Natural killer cell (primary cell): ENCODE measurements around the gene RTKN2. TPM values are rescaled to one million over a fixed set of nuclear protein-coding genes. Genes with fewer than 3 reads are reported as not detected.

Source experiments
- ATAC-seq, 3 donors: fragments of 150-1000 bp in 2 of 3; fragments of 200-7000 bp in 1 of 3; cut with Tn5 transposase; 1 replicate in 1 of 3; 2 replicates in 2 of 3; pipeline ENCODE4 v1.10.0; 2021; ENCODE audit warnings: mild to moderate bottlenecking in 2 of 3, moderate library complexity in 2 of 3
- DNase-seq, 2 donors: peaks; one replicate each; pipeline versions ENCODE4 v3.0.0 to v3.0.0-alpha.2; 2013 to 2021; ENCODE audit warnings: mixed read lengths in 1 of 2
- H3K27ac ChIP-seq: one replicate; pipeline ENCODE4 v1.5.1; 2013; ENCODE audit warnings: mild to moderate bottlenecking, low read length
- H3K27me3 ChIP-seq: one replicate; pipeline ENCODE4 v1.6.1; 2013; ENCODE audit warnings: low read length; ENCODE audit not compliant: control insufficient read depth, insufficient read depth
- H3K36me3 ChIP-seq: one replicate; pipeline ENCODE4 v1.6.1; 2013; ENCODE audit warnings: low read length; ENCODE audit not compliant: control insufficient read depth, insufficient read depth
- H3K4me1 ChIP-seq: one replicate; pipeline ENCODE4 v1.6.1; 2013; ENCODE audit warnings: low read length; ENCODE audit not compliant: control insufficient read depth, insufficient read depth
- H3K4me3 ChIP-seq: one replicate; pipeline ENCODE4 v1.5.1; 2013; ENCODE audit warnings: low read length
- H3K9me3 ChIP-seq: one replicate; pipeline ENCODE4 v1.6.1; 2013; ENCODE audit warnings: low read length; ENCODE audit not compliant: control insufficient read depth, insufficient read depth
- H3K27ac Mint-ChIP-seq, 2 donors: one replicate each; pipeline ENCODE4 v1.8.0; 2022; ENCODE audit warnings: mild to moderate bottlenecking in 2 of 2, mixed read lengths in 2 of 2, moderate library complexity in 1 of 2
- H3K27me3 Mint-ChIP-seq, 2 donors: one replicate each; pipeline ENCODE4 v1.8.0; 2022; ENCODE audit warnings: low read depth in 2 of 2, mixed read lengths in 2 of 2
- H3K36me3 Mint-ChIP-seq: one replicate; pipeline ENCODE4 v1.8.0; 2022; ENCODE audit warnings: mixed read lengths
- H3K4me1 Mint-ChIP-seq, 2 donors: one replicate each; pipeline ENCODE4 v1.8.0; 2022; ENCODE audit warnings: mixed read lengths in 2 of 2
- H3K4me3 Mint-ChIP-seq: one replicate; pipeline ENCODE4 v1.8.0; 2022; ENCODE audit warnings: mild to moderate bottlenecking, moderate library complexity, mixed read lengths
- H3K9me3 Mint-ChIP-seq, 2 donors: one replicate each; pipeline ENCODE4 v1.8.0; 2022; ENCODE audit warnings: mixed read lengths in 2 of 2
- WGBS: methylation state at CpG from one replicate; pipeline ENCODE4 v1.1.7; 2013; ENCODE audit warnings: missing lambda C conversion rate; ENCODE audit not compliant: insufficient coverage; 5-methylcytosine and 5-hydroxymethylcytosine counted together
- intact Hi-C: fragments of 100-400 bp; cut with micrococcal nuclease; formaldehyde crosslinking; loops from one replicate; pipeline ENCODE4 v1.14.2; 2022
- total RNA-seq, 4 donors: library from RNA; stranded (reverse); fragments of 120-200 nt in 1 of 4; gene quantifications; one replicate each; pipeline versions ENCODE4 v1.2.3 to v1.2.4, GENCODE V29; 2013 to 2022
- TF ChIP-seq, protein P1 (sequence below): fragments of 200-600 bp; IDR thresholded peaks from one replicate; pipeline ENCODE4 v1.8.0; 2022; ENCODE audit warnings: antibody characterized with exemption

RTKN2 gene
- total RNA-seq, 3 donors from 2014 or later (not counting 1 experiment from before 2014, with no cell fraction given) = 0.31 to 0.61 (median 0.33) TPM

DNA sequence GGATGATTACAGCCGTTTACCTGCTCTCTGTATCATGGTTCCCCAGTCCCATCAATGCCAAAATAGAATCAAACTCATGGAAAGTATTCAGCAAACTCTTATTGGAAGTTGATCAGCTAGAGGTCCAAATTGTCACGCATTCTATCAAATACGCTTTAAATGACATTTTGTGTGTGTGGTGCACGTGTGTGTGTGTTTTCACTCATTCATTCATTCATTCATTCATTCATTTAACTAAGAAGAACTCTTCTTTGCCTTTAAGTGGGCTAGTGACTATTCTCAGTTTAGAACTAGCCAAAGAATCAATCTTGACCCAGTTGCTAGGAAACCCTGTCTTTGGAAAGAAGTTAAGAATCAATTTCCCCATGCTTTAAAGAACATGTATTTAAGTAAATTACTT is 102.8 kb downstream of the RTKN2 start:
- no peaks in the 10 kb centered on the region for H3K9me3 ChIP-seq
- TF ChIP-seq, protein P1, sequence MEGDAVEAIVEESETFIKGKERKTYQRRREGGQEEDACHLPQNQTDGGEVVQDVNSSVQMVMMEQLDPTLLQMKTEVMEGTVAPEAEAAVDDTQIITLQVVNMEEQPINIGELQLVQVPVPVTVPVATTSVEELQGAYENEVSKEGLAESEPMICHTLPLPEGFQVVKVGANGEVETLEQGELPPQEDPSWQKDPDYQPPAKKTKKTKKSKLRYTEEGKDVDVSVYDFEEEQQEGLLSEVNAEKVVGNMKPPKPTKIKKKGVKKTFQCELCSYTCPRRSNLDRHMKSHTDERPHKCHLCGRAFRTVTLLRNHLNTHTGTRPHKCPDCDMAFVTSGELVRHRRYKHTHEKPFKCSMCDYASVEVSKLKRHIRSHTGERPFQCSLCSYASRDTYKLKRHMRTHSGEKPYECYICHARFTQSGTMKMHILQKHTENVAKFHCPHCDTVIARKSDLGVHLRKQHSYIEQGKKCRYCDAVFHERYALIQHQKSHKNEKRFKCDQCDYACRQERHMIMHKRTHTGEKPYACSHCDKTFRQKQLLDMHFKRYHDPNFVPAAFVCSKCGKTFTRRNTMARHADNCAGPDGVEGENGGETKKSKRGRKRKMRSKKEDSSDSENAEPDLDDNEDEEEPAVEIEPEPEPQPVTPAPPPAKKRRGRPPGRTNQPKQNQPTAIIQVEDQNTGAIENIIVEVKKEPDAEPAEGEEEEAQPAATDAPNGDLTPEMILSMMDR = no peak
- intact Hi-C loops = no loop called here
- no peak for DNase-seq
- ATAC-seq = no peak
- no peak overlapping the region for H3K4me3 ChIP-seq
- no peaks in the 10 kb centered on the region for H3K27me3 Mint-ChIP-seq
- H3K4me3 Mint-ChIP-seq = no peak overlapping the region
- 100% methylated on average over 1 of the region's 4 CpGs for WGBS
- no peaks in the 10 kb centered on the region for H3K27me3 ChIP-seq
- no peaks in the 10 kb centered on the region for H3K36me3 Mint-ChIP-seq
- no peaks in the 10 kb centered on the region for H3K36me3 ChIP-seq
- no peak overlapping the region for H3K27ac ChIP-seq
- no peaks in the 10 kb centered on the region for H3K9me3 Mint-ChIP-seq
- H3K4me1 ChIP-seq = no peaks in the 10 kb centered on the region
- H3K4me1 Mint-ChIP-seq = no peaks in the 10 kb centered on the region
- H3K27ac Mint-ChIP-seq = no peak overlapping the region

DNA sequence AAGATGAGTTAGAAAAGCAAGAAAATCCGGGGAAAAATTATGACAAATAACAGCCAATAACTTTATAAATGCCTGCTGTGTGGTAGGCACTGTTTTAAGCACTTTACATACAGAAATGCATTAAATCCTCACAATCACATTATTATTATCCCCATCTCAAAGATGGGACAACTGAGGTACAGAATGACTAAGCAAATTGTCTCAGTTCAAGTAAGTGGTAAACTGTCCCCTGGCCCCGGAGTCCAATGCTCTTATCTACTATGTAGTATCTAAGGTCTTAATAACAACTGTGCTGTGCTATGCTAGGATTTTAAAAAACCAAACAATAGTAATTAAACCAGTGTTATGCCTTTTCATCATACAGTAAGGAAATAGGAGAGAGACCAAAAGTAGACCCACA is 105.6 kb downstream of the RTKN2 start:
- Histone ChIP-seq H3K4me1 (no peaks in the 10 kb centered on the region), H3K27ac (no peak overlapping the region), H3K9me3 (no peaks in the 10 kb centered on the region), H3K36me3 (no peaks in the 10 kb centered on the region), H3K27me3 (no peaks in the 10 kb centered on the region), H3K4me3 (no peak overlapping the region)
- ATAC-seq (no peak), DNase-seq (no peak)
- H3K4me3 Mint-ChIP-seq = no peak overlapping the region
- no peaks in the 10 kb centered on the region for H3K4me1 Mint-ChIP-seq
- H3K27me3 Mint-ChIP-seq = no peaks in the 10 kb centered on the region
- TF ChIP-seq, protein P1 = no peak
- no peaks in the 10 kb centered on the region for H3K9me3 Mint-ChIP-seq
- intact Hi-C loops = no loop called here
- H3K27ac Mint-ChIP-seq = no peak overlapping the region
- WGBS = no CpG with 5 or more reads among the region's 2 CpGs
- no peaks in the 10 kb centered on the region for H3K36me3 Mint-ChIP-seq

DNA sequence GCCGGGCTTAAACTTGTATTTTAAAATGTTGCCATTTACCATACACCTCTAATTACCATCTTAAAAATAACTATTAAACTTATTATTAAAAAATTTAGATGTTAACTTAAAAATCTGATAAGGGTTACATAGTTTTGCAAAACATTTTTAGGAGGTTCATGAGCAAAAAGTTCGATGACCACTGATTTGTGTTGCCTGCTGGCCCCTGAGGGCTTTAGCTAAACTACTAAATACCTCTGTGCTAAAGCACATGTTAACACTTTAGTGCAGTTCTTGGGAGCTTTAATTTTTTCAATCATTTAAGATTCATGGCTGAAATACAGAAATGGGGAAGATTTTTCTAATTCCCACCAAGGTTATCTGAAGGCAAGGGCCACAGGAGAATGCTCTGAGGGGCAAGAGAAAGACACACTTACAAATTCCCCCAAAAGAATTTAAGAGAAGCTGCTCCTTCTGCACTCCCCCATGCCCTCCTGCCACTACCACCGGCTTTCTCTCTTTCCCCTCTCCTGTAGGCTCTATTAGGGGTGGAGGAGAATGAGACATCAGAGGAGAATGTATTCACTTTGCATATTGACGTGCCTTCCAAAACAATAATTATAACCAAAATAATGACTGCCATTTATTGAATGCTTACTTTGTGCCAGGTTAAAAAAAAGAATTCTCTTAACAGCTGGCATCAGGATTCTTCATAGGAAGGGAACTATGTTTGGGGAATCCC is 106.2 kb downstream of the RTKN2 start:
- Mint-ChIP-seq H3K4me3 (no peak overlapping the region), H3K27ac (no peak overlapping the region), H3K36me3 (no peaks in the 10 kb centered on the region), H3K4me1 (no peaks in the 10 kb centered on the region), H3K27me3 (no peaks in the 10 kb centered on the region), H3K9me3 (no peaks in the 10 kb centered on the region)
- no peak overlapping the region for H3K27ac ChIP-seq
- WGBS = 100% methylated on average over 2 of the region's 4 CpGs
- no peak overlapping the region for H3K4me3 ChIP-seq
- TF ChIP-seq, protein P1 = no peak
- no peaks in the 10 kb centered on the region for H3K36me3 ChIP-seq
- no peak for ATAC-seq
- intact Hi-C loops = no loop called here
- no peaks in the 10 kb centered on the region for H3K4me1 ChIP-seq
- DNase-seq = no peak
- no peaks in the 10 kb centered on the region for H3K27me3 ChIP-seq
- H3K9me3 ChIP-seq = no peaks in the 10 kb centered on the region

DNA sequence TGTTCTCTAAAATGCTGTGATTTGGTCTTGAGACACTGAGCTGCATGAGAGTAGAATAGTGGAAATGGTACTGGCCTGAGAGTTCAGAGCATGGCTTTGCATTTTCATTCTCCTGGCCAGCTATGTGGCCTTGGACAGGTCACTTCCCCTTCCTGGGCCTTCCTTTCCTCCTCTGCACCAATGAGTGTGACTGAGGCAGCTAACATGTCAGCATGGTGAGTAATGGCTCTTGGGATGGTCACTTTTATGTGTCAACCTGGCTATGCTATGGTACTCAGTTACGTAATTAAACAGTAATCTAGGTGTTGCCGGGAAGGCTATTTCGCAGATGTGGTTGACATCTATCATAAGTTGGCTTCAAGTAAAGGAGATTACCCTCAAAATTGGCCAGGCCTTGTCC is 109.3 kb downstream of the RTKN2 start:
- no peaks in the 10 kb centered on the region for H3K4me1 ChIP-seq
- H3K27me3 Mint-ChIP-seq = no peaks in the 10 kb centered on the region
- no peaks in the 10 kb centered on the region for H3K9me3 ChIP-seq
- ATAC-seq = no peak
- H3K27ac ChIP-seq = no peak overlapping the region
- 81% methylated on average over 3 of the region's 3 CpGs for WGBS
- intact Hi-C loops = no loop called here
- H3K36me3 Mint-ChIP-seq = no peaks in the 10 kb centered on the region
- no peaks in the 10 kb centered on the region for H3K27me3 ChIP-seq
- no peak for DNase-seq
- no peaks in the 10 kb centered on the region for H3K4me1 Mint-ChIP-seq
- H3K9me3 Mint-ChIP-seq = no peaks in the 10 kb centered on the region
- TF ChIP-seq, protein P1 = no peak
- no peak overlapping the region for H3K4me3 Mint-ChIP-seq
- H3K27ac Mint-ChIP-seq = no peak overlapping the region
- no peak overlapping the region for H3K4me3 ChIP-seq
- H3K36me3 ChIP-seq = no peaks in the 10 kb centered on the region
